Measurements from ENCODE around the gene PRRG2. TPM values are rescaled to one million over a fixed set of nuclear protein-coding genes. Genes with fewer than 3 reads are reported as not detected.

PRRG2 gene
- total and polyA plus RNA-seq, 9 of the 15 experiments (the other 6 are each of a cell fraction or from before 2014, with no cell fraction given) = 0.06 to 1.1 (median 0.33) TPM

- Histone ChIP-seq H3K4me3 (peak within 1 kb of the TSS; percentile 97), H3K79me2 (ENCODE audit: control insufficient read depth, insufficient read depth, low read length) (peaks cover 42% of the 10 kb centered on the region), H3K9me1 (ENCODE audit: control insufficient read depth, insufficient read depth, low read length) (no peaks in the 10 kb centered on the region), H3K36me3 (ENCODE audit: control insufficient read depth, insufficient read depth, low read length) (peaks cover 20% of the 10 kb centered on the region; the same call in 2 of the 3 replicates), H3K4me2 (ENCODE audit: insufficient read depth, low read length) (peak within 1 kb of the TSS; percentile 82), H3K9me3 (replicated peaks; ENCODE audit: control insufficient read depth, insufficient read depth, low read depth, low read length) (no peaks in the 10 kb centered on the region), H3K9ac (ENCODE audit: insufficient read depth in 1 of 2, low read depth in 2 of 2, low read length in 2 of 2) (peak within 1 kb of the TSS; percentile 95 to 98), H4K20me1 (replicated peaks; ENCODE audit: control insufficient read depth, insufficient read depth, low read length) (no peaks in the 10 kb centered on the region), H3K4me1 (replicated peaks in 1 of 2; ENCODE audit: control insufficient read depth in 2 of 2, insufficient read depth in 2 of 2, low read length in 2 of 2) (peaks cover 27 to 58% of the 10 kb centered on the region in 2 experiments), H3K27ac (ENCODE audit: extremely low read depth, low read depth, low read length) (peak within 1 kb of the TSS; percentile 97), H2AFZ (ENCODE audit: low read depth, low read length) (peak within 1 kb of the TSS; percentile 2; the same call in 1 of the 2 replicates), H3K27me3 (ENCODE audit: control insufficient read depth in 2 of 2, insufficient read depth in 2 of 2, low read length in 2 of 2) (no peaks in the 10 kb centered on the region)
- peak; percentile 95 to 100 (median 96) for DNase-seq (ENCODE audit: extremely low read depth in 1 of 4, low spot score in 3 of 4)
- ATAC-seq = peak; percentile 83
- in situ Hi-C loops (cut with MboI) (no loop called here), intact Hi-C loops (cut with micrococcal nuclease) (loop anchor here (2.0 kb wide), 1 partner anchor 50 kb away; the partner anchor contains the start of gene PRR12)
- peak; percentile 100 for FAIRE-seq
- BruUV-seq (replicated peaks) = no TSS peak
- CTCF ChIA-PET (ENCODE audit: low intra/inter-chr PET ratio) = no interaction called here
- WGBS (ENCODE audit: insufficient coverage, low coverage, missing lambda C conversion rate) = under 1% methylated on average over 38 of the region's 51 CpGs
- POLR2A ChIA-PET = interaction anchor here (0.6 to 2.3 kb wide), 22 partner anchors 8 to 339 kb away, joined by 3 to 13 read pairs (median 4); partner anchors contain the start of genes BCL2L12, IRF3, NOSIP and PRMT1
- TF ChIP-seq RHOXF2B (CRISPR knock-in tag; conservative IDR thresholded peaks at IDR 0.05) (no peak), ESRRB (CRISPR knock-in tag; IDR thresholded peaks at IDR 0.05; ENCODE audit: borderline replicate concordance) (no peak), PHF8 (IDR thresholded peaks at IDR 0.05; ENCODE audit: borderline replicate concordance, low read length) (peak; percentile 64; the same call in 1 of the 2 replicates), ELF1 (tag; IDR thresholded peaks at IDR 0.05) (peak; percentile 81), ZNF311 (CRISPR knock-in tag; IDR thresholded peaks at IDR 0.05) (no peak), ZBTB49 (CRISPR knock-in tag; IDR thresholded peaks at IDR 0.05; ENCODE audit: borderline replicate concordance) (no peak), CAMTA2 (CRISPR knock-in tag; conservative IDR thresholded peaks at IDR 0.05) (no peak), E2F6 (IDR thresholded peaks at IDR 0.05; ENCODE audit: borderline replicate concordance in 1 of 2, extremely low read depth in 1 of 2, insufficient read depth in 1 of 2, insufficient read length in 1 of 2, low read depth in 1 of 2, low read length in 1 of 2, poor library complexity in 1 of 2, severe bottlenecking in 1 of 2) (peak in 1 of 2 experiments; percentile 43), RFX1 (IDR thresholded peaks at IDR 0.05) (no peak), MNT (conservative IDR thresholded peaks at IDR 0.05) (peak; percentile 76 to 78), ARNT (IDR thresholded peaks at IDR 0.05) (0 out of 4 replicates have a peak, but pooled peaks have one; percentile 38 to 51), NCOA2 (IDR thresholded peaks at IDR 0.05; ENCODE audit: partially characterized antibody in 2 of 2) (no peak), CCNT2 (IDR thresholded peaks at IDR 0.05; ENCODE audit: borderline replicate concordance, extremely low read depth, insufficient read length, low read depth, low read length) (peak; percentile 42)
Measured at GRCh38 chr19:49640113-49640898, 59.2 kb downstream of the PRRG2 start, which contains the start of gene RRAS. Gene RRAS (minus strand): TSS chr19:49640143. CDS start chr19:49640098, 45 bp downstream.
